Measurements from ENCODE around the gene C20orf144.

Gene C20orf144

DNA sequence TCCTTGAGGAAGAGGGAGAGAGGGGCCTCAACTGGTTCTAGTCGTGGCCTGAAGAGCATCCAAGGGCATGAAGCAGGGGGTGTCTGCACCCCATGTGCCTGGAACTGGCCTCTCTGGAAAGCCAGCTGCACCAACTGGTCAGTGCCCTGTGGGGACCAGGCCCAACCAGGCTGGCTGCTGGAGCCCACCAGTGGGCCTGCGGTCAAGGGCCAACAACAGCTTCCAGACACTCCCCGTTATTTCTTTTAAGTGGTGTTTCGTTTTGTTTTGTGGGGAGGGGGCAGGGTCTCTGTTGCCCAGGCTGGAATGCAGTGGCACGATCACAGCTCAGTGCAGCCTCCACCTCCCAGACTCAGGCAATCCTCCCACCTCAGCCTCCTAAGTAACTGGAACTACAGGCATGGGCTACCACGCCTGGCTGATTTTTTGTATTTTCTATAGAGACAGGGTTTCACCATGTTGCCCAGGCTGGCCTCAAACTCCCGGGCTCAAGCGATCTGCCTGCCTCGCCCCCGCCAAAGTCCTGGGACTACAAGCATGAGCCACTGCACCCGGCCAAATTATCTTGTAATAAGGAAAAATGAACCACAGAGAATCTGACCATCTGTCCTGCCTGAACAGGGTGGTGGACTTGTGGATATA, 11.9 kb upstream of the C20orf144 start:
- DNase-seq (ENCODE audit: low spot score): no peak

- DNase-seq (ENCODE audit: low spot score): no peak
These were observed 11.2 kb upstream of the C20orf144 start for GRCh38 chr20:33650753-33651561.

DNA sequence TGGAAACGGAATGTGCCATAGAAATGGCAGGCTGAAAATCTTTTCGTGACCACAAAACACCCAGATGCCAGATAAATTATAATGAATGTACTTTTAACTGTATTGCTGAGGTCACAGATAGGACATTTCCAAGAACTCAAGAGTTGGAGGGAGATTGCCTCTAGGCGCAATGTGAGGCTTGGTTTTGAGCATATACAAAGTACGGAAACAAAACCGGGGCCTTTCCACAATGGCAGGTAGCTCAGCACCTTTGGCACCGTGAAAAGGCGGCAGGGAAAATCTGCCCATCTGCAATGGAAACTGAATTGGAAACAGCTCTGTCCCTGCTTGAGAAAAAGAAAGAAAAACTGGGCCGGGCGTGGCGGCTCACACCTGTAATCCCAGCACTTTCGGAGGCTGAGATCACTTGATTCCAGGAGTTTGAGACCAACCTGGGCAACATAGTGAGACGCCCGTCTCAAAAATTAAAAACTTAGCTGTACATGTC, 10.5 kb upstream of the C20orf144 start:
- DNase-seq (ENCODE audit: low spot score): no peak

DNA sequence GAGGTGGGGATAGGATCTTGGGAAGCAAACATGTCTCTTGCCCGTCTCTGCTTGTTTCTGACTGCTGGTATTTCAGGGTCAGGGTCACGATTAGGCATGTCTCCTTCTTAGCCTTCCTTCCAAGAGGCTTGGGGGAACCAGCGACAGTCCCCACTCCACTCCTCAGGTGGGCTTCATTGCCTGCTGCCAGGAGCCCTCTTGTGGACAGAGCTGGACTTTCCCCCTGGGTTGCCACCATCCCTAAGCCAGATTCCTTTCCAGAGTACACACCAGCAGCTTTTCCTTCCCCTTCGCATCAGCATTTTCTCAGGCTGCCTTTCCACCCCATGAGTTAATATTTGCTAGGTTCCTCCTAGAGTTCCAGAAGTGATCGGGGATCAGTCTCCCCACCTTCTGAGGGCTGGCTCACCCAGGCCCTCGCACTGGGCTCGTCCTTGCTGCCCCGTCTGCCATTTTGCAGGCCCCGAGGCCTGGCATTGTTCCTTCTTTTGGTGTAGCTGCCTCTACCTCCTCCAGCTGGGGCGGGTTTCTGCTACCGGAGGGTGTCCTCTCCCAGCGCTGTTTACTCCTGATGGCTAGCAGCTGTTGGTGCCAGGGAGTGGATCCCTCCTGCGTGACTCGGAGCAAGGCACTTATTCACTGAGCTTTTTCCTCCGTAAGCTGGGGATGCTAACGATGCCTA, 8.8 kb upstream of the C20orf144 start:
- DNase-seq (ENCODE audit: low spot score): peak; percentile 76

DNA sequence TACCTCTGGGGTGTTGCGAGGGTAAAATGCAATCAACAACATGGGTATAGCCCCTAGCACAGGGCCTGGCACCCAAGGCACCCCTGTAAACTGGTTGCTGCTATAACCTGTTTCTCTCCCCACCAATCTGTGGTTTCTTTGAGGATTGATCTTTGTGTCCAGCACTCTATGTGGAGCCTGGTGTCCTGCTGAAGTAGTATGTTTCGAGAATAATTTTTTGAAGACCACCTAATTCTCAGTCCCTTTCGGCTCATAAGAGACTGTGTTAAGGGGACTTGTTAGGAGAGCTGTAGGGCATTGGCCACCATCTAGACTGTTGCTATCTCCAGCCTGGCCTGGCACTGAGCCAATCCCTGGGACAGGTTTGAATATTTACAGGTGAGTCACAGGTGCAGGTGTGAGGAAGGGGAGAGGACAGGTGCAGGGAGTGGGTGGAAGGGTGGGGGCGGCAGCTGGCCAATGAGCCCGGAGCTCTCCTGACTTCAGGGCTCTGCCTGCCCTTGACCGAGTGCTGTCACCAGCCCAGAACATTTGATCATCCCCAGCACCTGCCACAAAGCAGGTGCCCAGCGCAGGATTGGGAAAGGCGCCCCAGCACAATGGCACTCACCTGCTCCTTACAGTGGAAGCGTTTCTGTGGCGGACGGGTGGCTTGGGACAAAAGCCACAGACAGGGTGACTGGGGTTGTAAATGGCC, 8.1 kb upstream of the C20orf144 start:
- peak; percentile 59 for DNase-seq (ENCODE audit: low spot score)

DNA sequence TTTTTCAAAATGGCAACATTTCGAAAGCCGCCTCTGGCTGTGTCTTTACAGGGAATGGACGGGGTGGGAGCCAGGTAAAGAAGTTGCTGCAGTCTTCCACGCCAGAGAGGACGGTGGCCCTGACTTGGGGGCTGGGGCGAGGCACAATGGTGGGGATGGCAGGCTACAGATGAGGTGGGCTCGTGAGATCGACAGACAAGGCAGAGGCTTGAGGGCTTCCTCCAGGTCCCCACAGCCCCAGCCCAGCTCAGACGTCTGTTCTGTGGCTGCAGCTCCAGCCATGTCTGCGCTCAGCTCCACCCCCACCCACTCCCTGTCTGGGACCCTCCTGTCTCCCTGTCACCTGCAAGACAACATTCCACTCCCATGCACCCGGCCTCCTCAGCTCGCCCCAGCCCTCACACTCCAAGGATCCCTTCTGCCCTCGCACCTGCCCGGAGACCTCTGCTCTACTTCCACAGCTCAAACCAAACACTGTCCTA, 7.4 kb upstream of the C20orf144 start:
- no peak for DNase-seq (ENCODE audit: low spot score)

GRCh38 chr20:33655164-33655563, 7.0 kb upstream of the C20orf144 start:
- no peak for DNase-seq (ENCODE audit: low spot score)

GRCh38 chr20:33656010-33656782, 5.9 kb upstream of the C20orf144 start:
- DNase-seq (ENCODE audit: low spot score): no peak

GRCh38 chr20:33656783-33657703, 5.1 kb upstream of the C20orf144 start:
- DNase-seq (ENCODE audit: low spot score): no peak

DNA sequence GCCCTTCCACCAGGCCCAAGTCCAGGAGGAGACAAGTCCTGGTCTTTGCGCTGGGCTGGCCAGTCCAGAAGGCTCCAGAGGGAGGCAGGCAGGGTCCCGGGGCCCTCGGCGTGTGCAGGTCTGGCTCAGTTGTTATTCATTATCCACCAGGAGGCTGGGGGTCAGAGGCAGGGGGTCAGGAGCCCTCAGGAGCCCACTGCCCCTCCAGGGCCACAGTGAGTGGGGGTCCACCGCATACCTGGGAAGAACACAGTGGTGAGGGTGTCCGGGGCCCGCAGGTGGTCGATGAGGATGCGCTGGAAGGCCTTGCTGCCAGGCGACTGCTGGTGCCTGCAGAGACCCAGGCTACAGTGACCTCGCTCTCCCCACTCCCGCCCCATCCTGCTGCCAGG, 4.4 kb upstream of the C20orf144 start:
- DNase-seq (ENCODE audit: low spot score): no peak

DNA sequence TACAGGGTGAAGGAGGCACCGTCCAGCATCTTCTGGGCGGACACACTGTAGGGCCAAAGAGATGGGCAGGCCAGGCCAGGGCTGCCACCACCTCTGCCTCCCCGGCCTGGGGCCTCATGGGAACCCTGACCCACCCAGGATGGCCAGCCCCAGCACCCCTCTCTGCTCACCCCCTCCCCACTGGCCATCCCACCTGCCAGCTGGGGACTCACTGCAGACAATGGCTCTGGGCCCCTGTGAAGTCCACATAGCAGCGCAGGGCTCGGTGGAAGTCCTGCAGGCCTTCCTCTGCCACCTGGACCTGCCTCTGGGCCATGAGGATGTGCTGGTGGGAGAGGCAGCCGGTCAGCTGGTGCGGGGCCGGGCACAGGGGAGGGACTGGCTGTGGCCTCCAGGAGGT, 3.6 kb upstream of the C20orf144 start:
- peak; percentile 59 for DNase-seq (ENCODE audit: low spot score)

DNA sequence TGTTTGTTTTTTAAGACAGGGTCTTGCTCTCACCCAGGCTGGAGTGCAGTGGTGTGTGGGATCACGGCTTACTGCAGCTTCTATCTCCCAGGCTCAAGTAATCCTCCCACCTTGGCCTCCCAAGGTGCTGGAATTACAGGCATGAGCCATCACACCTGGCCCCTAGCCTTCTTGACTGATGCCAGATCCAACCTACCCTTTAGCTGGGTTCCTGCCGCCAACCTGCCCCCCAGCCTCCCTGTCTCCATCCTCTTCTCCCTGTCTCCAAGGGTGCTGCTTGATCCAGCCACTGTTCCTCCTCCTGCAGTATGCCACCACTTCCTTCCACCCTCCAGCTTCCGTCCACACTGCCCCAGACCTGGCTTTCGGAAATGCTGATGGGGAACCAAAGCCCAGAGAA, 3.2 kb upstream of the C20orf144 start:
- DNase-seq (ENCODE audit: low spot score): no peak

DNA sequence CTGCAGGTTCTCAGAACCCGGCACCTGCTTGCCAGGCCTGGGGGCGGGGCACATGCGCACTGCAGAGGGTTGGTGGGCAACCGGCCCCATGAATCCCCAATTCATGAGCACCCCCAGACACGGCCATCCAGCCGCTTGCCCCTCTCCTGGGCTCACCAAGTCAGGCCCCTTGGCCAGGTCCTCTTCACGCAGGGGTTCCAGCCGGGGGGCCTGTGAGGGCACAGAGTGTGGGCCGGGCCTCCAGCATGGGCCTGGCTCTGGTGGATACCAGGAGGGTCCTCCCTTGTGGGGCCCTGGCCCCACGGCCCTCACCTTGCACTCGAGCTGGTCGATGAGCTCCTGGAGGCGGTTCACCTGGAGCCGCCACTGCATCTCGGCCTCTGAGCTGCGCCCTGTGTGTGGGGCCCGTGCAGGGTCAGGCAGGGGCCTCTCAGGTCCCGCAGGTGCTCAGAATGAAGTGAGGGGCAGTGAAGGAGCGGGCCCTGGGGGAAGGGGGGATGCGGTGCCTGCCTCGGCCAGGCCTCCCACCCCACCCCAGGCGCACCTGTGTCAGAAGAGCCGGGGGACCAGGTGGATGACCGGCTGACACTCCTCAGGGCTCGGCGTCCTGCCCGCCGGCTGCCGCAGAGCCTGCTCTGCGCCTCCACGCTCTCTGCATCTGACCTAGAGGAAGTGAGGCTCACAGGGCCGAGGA, 2.6 kb upstream of the C20orf144 start:
- no peak for DNase-seq (ENCODE audit: low spot score)

GRCh38 chr20:33660035-33660684, 2.0 kb upstream of the C20orf144 start:
- no peak for DNase-seq (ENCODE audit: low spot score)

- no peak for DNase-seq (ENCODE audit: low spot score)
These were observed 1.5 kb upstream of the C20orf144 start for GRCh38 chr20:33660685-33661058.

DNA sequence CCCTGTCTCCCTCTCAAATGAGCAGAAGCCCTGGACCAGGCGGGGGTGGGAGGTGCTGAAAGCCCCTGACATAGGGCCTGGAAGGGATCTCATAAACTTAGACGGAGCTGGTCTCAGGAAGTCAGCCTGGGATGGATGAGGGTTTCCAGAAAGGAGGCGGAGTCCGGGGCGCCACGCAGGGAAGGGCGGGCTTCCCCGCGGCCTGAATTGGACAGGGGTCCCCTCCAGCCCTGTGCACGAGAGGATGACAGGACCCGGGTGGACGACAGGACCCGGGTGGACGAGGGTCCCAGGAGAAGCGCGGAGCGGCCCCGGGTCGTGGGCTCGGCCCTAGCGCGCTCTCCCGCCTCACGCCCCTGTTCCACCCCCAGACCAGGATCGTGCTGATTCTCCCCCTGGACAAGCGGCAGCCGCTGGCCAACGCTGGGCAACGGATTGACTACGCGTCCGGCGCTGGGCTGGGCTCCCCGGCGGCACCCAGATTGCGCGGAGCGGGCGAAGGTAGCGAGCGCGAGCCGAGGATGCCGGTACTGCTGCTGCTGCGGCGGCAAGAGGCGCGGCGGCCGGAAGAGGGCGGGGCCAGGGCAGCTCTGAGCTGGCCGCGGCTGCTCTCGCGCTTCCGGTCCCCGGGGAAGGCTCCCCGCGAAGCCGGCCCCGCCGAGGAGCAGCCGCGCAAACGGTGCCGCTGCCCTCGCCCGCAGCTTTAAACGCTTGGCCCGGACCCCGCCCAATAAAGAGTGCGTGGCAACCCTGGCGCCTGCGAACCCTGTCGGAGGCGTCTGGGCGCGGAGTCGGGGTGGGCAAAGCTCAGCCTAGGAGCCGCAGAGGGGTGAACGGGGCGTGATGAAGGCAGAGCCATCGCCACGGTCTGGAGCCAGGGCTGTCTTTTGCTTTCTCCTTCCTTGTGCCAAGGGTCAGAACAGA, 1.3 kb downstream of the C20orf144 start:
- peak; percentile 85 for DNase-seq (ENCODE audit: low spot score)

- no peak for DNase-seq (ENCODE audit: low spot score)
These were observed 2.1 kb downstream of the C20orf144 start for GRCh38 chr20:33664085-33664761.

DNA sequence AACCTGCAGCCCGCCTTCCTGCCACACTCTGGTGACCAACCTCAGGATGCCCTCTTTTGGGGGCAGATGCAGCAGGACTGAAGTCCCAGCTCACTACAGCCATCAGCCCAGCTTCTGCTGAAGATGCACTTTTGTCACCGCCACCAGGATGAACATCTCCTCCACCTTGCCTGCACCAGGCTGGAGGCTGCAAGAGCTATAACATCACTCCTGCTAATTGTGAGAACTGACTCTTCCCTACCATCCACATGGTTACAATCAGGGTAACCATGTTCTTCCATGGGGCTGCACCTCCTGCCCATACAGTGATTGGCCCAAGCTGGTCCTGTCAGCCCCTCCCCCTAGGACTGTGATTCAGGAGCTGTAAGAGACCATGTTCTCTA, 2.6 kb downstream of the C20orf144 start:
- DNase-seq (ENCODE audit: low spot score): no peak

All from left forelimb (tissue), 1 donor.